ENCODE measurements around the gene ACADS.

ACADS gene

GRCh38 chr12:120725659-120726509, at the start of gene ACADS:
Gene ACADS (plus strand): TSS chr12:120725826. CDS start chr12:120725886, 60 bp downstream.
- DNase-seq (ENCODE audit: low spot score): peak; percentile 98

DNA sequence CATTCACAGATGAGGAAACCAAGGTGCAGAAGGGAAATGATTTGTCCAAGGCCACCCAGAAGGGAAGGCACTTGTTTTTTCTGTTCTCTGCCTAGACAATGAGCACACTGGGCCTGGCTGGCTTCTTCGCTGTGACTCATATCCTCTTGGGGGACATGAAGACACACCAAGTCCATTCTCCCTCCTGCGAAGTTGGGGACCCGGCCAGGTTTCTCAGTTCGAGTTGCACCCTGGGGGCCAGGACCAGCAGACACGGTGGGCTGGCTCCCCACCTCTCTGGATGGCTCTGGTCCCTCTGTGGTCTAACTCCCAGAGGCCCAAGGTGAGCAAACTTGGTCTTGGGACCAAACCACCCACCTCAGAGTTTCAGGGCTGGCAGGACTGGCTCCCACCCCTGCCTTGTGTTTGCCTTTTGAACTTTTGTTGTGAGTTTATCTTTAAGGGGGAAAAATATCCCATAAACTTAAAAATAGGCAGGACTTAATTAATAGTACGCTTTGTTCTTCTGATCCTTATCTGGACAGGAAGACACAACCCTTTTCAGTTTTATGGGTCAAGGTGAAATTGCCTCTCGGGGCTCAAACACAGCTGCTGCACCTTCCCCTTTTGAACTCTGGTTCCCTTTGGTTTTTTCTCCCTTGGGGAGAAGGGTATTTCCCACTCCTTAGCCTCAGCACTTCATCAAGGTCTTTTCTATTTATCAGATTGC, 47.7 kb upstream of the ACADS start:
- no peak for DNase-seq (ENCODE audit: low spot score)

DNA sequence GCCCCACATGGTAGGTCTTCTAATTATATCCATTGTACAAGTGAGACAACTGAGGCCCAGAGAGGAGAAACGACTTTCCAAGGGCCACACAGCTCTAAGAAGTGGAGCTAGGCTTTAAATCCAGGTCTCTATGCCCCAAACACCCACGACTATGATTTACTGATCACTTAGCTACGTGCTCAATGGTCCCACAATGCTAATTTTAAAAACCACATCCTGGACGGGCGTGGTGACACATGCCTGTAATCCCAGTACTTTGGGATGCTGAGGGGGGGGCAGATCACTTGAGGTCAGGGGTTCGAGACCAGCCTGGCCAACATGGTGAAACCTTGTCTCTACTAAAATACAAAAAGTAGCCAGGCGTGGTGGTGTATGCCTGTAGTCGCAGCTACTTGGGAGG, 47.1 kb upstream of the ACADS start:
- no peak for DNase-seq (ENCODE audit: low spot score)

- DNase-seq (ENCODE audit: low spot score): no peak
Observed at GRCh38 chr12:120680165-120680738, 45.4 kb upstream of the ACADS start.

GRCh38 chr12:120684523-120684932, 41.1 kb upstream of the ACADS start:
- DNase-seq (ENCODE audit: low spot score): no peak

DNA sequence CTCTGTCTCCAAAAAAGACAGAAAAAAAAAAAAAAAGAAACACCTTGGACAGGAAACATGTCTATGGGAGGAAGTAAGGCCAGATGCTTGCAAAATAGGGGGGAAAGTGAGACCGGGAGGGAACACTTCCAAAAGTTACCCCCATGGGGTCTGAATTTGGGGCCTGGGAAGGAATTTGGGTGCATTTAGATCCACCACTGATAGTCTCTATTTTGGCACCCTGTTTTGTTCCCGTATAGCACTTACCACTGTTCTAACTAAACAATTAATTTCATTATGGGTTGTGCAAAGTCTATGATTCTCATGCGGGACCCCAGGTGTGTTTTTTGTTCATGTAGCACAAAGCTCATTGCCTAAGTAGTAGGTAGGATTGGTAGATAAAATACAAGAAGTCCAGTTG, 40.1 kb upstream of the ACADS start:
- DNase-seq (ENCODE audit: low spot score): no peak

DNA sequence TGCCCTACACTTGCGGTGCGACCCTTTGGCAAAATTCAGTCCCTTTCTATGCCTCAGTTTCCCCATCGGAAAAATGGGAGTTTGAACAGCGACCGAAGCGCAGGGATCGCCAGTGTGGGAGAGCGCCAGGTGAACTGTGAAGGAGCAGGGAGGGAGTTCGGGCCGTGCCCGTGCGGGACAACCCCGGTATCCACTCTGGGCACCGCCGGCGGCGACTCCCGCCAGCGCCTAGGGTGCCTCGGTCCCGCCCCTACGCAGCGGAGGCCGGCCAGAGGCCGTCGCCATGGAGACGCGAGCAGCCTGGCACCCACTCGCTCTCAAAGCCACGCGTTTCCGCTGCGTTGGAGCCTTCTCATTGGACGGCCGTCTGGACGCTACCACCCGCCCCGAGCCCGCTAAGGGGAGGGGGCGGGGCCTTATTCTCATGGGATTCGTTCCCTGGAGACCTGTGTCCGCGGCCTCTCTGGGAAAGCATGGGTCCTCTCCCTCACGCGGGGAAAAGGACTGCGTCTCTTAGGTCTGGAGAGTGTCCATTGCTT, 39.4 kb upstream of the ACADS start:
- DNase-seq (ENCODE audit: low spot score): peak; percentile 98

GRCh38 chr12:120686690-120687577, 38.7 kb upstream of the ACADS start, which contains the start of gene MLEC:
Gene MLEC (plus strand): TSS chr12:120687149. CDS start chr12:120687297, 148 bp downstream.
- DNase-seq (ENCODE audit: low spot score): peak; percentile 100

GRCh38 chr12:120687578-120688289, 37.9 kb upstream of the ACADS start:
- peak; percentile 36 for DNase-seq (ENCODE audit: low spot score)

- peak; percentile 20 for DNase-seq (ENCODE audit: low spot score)
Observed at GRCh38 chr12:120688527-120689071, 37.0 kb upstream of the ACADS start.

- no peak for DNase-seq (ENCODE audit: low spot score)
Observed at GRCh38 chr12:120689397-120690082, 36.1 kb upstream of the ACADS start.

DNA sequence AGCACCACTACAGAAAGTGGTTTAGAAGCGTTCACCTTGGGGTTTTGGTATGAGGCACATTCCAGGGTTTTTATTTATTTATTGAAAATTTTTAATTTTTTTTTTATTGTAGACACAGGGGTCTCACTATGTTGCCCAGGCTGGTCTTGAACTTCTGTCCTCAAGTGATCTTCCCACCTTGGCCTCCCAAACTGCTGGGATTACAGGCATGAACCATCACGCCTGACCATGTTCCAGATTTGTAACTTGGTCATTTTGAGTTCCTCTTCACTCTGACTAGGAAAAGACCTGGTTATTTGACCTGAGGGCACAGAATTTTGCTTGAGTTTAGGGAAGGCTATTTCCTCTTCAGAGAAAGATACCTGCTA, 35.6 kb upstream of the ACADS start:
- DNase-seq (ENCODE audit: low spot score): no peak

DNA sequence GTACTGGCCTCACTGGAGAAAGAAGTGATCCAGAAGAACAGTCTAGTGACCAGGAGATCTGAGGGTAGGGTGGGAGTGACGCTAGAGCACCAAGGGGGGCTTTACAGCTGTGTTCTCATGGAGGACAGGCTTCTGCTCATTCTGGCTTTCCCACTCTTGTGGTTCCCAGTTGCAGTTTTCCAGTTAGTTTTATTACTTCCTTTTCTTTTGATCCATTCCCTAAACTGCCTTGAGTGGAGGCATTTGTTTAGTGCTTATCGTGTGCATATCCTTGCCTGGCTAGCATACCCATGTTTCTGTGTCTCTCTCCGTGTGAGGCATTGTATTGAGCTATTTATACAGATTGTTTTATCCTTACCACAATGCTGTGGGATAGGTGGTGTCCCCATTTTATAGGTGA, 34.6 kb upstream of the ACADS start:
- DNase-seq (ENCODE audit: low spot score): no peak

GRCh38 chr12:120692524-120693033, 33.0 kb upstream of the ACADS start:
- DNase-seq (ENCODE audit: low spot score): no peak

DNA sequence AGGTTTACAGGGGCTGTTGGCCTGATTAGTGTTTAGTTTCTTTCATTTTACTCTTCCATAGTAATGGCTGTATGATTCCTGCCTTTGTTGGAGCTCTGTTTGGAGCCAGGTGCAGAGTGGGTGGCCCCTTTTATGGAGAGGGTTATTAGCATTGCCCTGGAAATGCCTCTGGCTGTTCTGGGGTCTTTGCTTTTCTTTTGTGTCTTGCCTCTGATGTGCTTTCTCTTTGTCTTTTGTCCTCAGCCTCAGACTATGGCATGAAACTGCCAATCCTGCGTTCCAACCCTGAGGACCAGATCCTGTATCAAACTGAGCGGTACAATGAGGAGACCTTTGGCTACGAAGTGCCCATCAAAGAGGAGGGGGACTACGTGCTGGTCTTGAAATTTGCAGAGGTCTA, 31.8 kb upstream of the ACADS start:
- no peak for DNase-seq (ENCODE audit: low spot score)

DNA sequence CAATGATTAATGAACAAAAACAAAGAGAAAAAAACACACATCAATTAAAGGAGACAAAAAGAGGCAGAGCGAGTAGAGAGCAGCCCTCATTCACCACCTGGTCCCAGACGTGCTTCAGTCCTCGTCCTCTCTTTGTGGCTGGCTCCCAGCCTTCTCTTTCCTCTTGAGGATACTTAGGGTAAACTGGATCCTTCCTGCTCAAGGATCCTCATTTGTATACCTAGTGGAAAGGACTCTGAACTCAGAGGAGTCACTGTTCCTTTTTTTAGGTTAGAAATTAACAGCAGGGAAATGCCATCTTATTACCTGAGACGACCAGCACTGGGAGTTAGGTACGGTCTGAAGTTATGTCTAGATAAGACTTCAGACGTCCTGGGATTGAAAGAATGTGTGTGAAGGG, 29.0 kb upstream of the ACADS start:
- DNase-seq (ENCODE audit: low spot score): no peak

DNA sequence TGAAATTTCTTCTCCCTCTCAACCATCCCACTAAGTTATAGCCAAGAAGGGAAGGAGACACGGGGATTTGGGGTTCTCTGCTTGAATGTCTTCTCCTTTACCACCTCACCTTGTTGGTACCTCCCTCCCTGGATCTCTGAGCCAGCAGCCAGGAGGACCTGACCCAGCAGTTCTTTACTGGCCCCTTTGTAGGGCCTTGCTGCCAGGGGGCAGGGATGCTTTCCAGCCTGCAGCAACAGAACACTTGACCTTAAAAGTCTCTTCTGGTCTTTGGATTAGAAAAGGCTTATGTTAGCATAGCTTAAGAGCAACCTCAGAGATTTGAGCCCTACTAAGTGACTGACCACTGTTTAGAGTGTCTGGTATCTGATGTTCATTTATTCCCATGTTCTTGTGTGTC, 28.3 kb upstream of the ACADS start:
- no peak for DNase-seq (ENCODE audit: low spot score)

GRCh38 chr12:120698665-120699064, 27.0 kb upstream of the ACADS start:
- no peak for DNase-seq (ENCODE audit: low spot score)

GRCh38 chr12:120699553-120699952, 26.1 kb upstream of the ACADS start:
- no peak for DNase-seq (ENCODE audit: low spot score)

DNA sequence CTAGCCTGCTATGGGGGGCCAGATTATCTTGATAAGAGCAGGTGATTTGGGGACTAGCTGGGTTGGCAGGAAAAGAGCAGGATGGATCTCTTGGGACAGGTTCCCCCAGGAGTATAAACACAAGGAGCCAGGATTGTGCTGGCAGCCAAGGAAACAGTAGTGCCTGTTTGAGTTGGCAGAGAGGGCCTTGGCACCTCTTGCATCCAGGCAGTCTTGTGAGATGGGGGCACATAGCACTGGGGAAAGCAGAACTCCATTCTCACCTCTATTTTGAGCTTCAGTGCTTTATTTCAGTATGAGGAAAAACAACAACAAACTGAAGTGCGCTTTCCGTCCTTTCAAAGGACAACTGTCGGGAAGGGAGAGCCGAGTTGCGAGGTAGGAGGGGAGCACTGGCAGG, 24.7 kb upstream of the ACADS start:
- no peak for DNase-seq (ENCODE audit: low spot score)

Data from GM03348 (cell line).